Keratinocyte (primary cell): ENCODE data around the gene OR6C74.

ENCODE experiments used
- CTCF ChIP-seq, 3 experiments: IDR thresholded peaks in 1 of 3; conservative IDR thresholded peaks in 1 of 3; optimal IDR thresholded peaks in 1 of 3; 2 replicates in 2 of 3; 3 replicates in 1 of 3; pipeline versions ENCODE3 to v1.5.1; 2011; ENCODE audit warnings: low read length in 3 of 3, mild to moderate bottlenecking in 3 of 3, moderate library complexity in 2 of 3, control low read depth in 1 of 3, inconsistent platforms in 1 of 3; ENCODE audit not compliant: insufficient read depth in 2 of 3; ENCODE audit errors: extremely low read depth in 1 of 3
- EZH2 ChIP-seq: IDR thresholded peaks from one replicate; pipeline ENCODE4 v1.6.1; 2012; ENCODE audit warnings: inconsistent platforms, mild to moderate bottlenecking, low read length, moderate library complexity

GRCh38 chr12:55253281-55253680, 8.9 kb downstream of the OR6C74 start:
- TF ChIP-seq CTCF (optimal IDR thresholded peaks at IDR 0.05 in 1 of 3, IDR thresholded peaks at IDR 0.05 in 1 of 3, conservative IDR thresholded peaks at IDR 0.05 in 1 of 3; ENCODE audit: extremely low read depth in 1 of 3, insufficient read depth in 2 of 3, low read length in 3 of 3) (no peak), EZH2 (no peak)
